Sigmoid colon (tissue), 4 donors: ENCODE measurements around the gene NTN3.

ENCODE experiments used
- EP300 ChIP-seq, 4 donors: sonication (generic); formaldehyde crosslinking; IDR thresholded peaks; one replicate each; pipeline ENCODE4 v1.6.1; 2017; ENCODE audit warnings: antibody characterized with exemption in 4 of 4
- POLR2A ChIP-seq, 2 donors: fragments of 450-650 bp; IDR thresholded peaks; one replicate each; pipeline ENCODE4 v1.6.1; 2016; ENCODE audit warnings: antibody characterized with exemption in 2 of 2, mild to moderate bottlenecking in 2 of 2, moderate library complexity in 2 of 2
- POLR2AphosphoS5 ChIP-seq, 4 donors: sonication (generic); formaldehyde crosslinking; IDR thresholded peaks; one replicate each; pipeline ENCODE4 v1.6.1; 2017; ENCODE audit warnings: antibody characterized with exemption in 4 of 4
- TF ChIP-seq, protein P1 (sequence below), 4 experiments: fragments of 450-650 bp in 3 of 4; fragments of 200-600 bp in 1 of 4; IDR thresholded peaks; one replicate each; pipeline ENCODE4 v1.5.1; 2016 to 2019; ENCODE audit warnings: antibody characterized with exemption in 4 of 4, mild to moderate bottlenecking in 3 of 4, moderate library complexity in 2 of 4

DNA sequence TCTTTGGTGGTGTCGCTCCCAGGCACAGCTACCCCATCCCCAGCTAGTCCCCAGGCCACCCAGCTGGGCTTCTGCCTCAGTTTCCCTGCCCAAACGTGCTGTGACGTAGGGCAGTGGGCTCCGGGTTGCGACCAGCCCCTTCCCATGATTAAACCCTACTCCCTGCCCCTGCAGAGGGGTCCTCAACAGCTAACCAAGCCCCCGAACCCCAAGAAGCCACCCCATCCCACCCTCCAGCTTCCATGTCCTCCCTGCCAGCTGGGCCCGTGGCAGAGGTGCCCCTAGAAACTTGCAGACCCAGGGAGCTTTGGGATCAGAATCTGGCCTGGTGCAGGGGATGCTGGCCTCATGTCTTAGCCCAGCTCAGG is 879 bp upstream of the NTN3 start:
- TF ChIP-seq EP300 (IDR thresholded peaks at IDR 0.05), result no peak
- TF ChIP-seq, protein P1, sequence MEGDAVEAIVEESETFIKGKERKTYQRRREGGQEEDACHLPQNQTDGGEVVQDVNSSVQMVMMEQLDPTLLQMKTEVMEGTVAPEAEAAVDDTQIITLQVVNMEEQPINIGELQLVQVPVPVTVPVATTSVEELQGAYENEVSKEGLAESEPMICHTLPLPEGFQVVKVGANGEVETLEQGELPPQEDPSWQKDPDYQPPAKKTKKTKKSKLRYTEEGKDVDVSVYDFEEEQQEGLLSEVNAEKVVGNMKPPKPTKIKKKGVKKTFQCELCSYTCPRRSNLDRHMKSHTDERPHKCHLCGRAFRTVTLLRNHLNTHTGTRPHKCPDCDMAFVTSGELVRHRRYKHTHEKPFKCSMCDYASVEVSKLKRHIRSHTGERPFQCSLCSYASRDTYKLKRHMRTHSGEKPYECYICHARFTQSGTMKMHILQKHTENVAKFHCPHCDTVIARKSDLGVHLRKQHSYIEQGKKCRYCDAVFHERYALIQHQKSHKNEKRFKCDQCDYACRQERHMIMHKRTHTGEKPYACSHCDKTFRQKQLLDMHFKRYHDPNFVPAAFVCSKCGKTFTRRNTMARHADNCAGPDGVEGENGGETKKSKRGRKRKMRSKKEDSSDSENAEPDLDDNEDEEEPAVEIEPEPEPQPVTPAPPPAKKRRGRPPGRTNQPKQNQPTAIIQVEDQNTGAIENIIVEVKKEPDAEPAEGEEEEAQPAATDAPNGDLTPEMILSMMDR (IDR thresholded peaks at IDR 0.05), result no peak
- no peak for TF ChIP-seq POLR2A (IDR thresholded peaks at IDR 0.05)
- no peak for TF ChIP-seq POLR2AphosphoS5 (IDR thresholded peaks at IDR 0.05)
